A673 (cell line): ENCODE data around the gene OOSP1. TPM values are rescaled to one million over a fixed set of nuclear protein-coding genes. Genes with fewer than 3 reads are reported as not detected.

Experiments used
- BruUV-seq: library from RNA; stranded (reverse); fragments of 400-500 nt; replicated peaks from 2 replicates; lab custom pipeline; 2021; lab: Mats Ljungman, UMichigan
- CTCF ChIA-PET: fragments of 300-600 bp; sonication (Branson Sonifier 250); formaldehyde crosslinking; loops from one replicate; lab custom pipeline; 2022; ENCODE audit warnings: antibody characterized with exemption; lab: Charles Lee
- POLR2A ChIA-PET: fragments of 300-600 bp; sonication (Branson Sonifier 250); formaldehyde crosslinking; loops from one replicate; lab custom pipeline; 2022; ENCODE audit warnings: antibody characterized with exemption; ENCODE audit not compliant: low non-redundant PET; lab: Charles Lee
- DNase-seq: peaks from one replicate; pipeline ENCODE4 v3.0.0-alpha.2; 2015; ENCODE audit warnings: low spot score
- H3K27ac ChIP-seq: fragments of 200-600 bp; sonication (generic); 2 replicates; pipeline ENCODE4 v1.5.1; 2016; ENCODE audit warnings: mixed run types, low read depth, mild to moderate bottlenecking, mixed read lengths, antibody characterized with exemption, low read length; ENCODE audit not compliant: poor library complexity, severe bottlenecking
- H3K27me3 ChIP-seq: fragments of 200-600 bp; sonication (generic); replicated peaks from 2 replicates; pipeline ENCODE4 v1.6.1; 2017; ENCODE audit warnings: mixed run types, low read depth, mild to moderate bottlenecking, mixed read lengths, antibody characterized with exemption, low read length; ENCODE audit not compliant: insufficient read depth, poor library complexity
- H3K36me3 ChIP-seq: fragments of 200-600 bp; sonication (generic); 2 replicates; pipeline ENCODE4 v1.6.1; 2016; ENCODE audit warnings: mixed run types, mild to moderate bottlenecking, mixed read lengths, antibody characterized with exemption, low read length; ENCODE audit not compliant: insufficient read depth, poor library complexity, severe bottlenecking
- H3K4me1 ChIP-seq: fragments of 200-600 bp; sonication (generic); 2 replicates; pipeline ENCODE4 v1.6.1; 2017; ENCODE audit warnings: mixed run types, mild to moderate bottlenecking, mixed read lengths, antibody characterized with exemption, low read length; ENCODE audit not compliant: insufficient read depth, poor library complexity, severe bottlenecking
- H3K4me3 ChIP-seq: fragments of 200-600 bp; sonication (generic); 2 replicates; pipeline ENCODE4 v1.5.1; 2016; ENCODE audit warnings: low read depth, mixed run types, mild to moderate bottlenecking, mixed read lengths, low read length; ENCODE audit not compliant: poor library complexity, severe bottlenecking
- H3K9me3 ChIP-seq: fragments of 200-600 bp; sonication (generic); 2 replicates; pipeline ENCODE4 v1.6.1; 2016; ENCODE audit warnings: mixed run types, low read depth, mild to moderate bottlenecking, mixed read lengths, antibody characterized with exemption, low read length; ENCODE audit not compliant: poor library complexity, severe bottlenecking
- EZH2 ChIP-seq: fragments of 200-600 bp; sonication (generic); IDR thresholded peaks from 2 replicates; pipeline ENCODE4 v1.6.1; 2017; ENCODE audit warnings: borderline replicate concordance, low read depth, mild to moderate bottlenecking, mixed read lengths, antibody characterized with exemption, low read length; ENCODE audit not compliant: poor library complexity, severe bottlenecking
- intact Hi-C: fragments of 100-400 bp; cut with micrococcal nuclease; formaldehyde crosslinking; loops from one replicate; pipeline ENCODE4 v1.10.0; 2022; ENCODE audit not compliant: unreplicated experiment
- total RNA-seq: library from RNA; stranded (reverse); gene quantifications from 2 replicates; pipeline ENCODE4 v1.2.3, GENCODE V29; 2021
- TF ChIP-seq, protein P1 (sequence below): fragments of 300-800, 200-600 bp; sonication (generic); conservative IDR thresholded peaks from 2 replicates; pipeline ENCODE4 v1.5.1; 2017; ENCODE audit warnings: low read depth, mild to moderate bottlenecking, antibody characterized with exemption, low read length, moderate library complexity, mixed read lengths

OOSP1 gene
- total RNA-seq, 1 experiment from 2014 or later = not detected

DNA sequence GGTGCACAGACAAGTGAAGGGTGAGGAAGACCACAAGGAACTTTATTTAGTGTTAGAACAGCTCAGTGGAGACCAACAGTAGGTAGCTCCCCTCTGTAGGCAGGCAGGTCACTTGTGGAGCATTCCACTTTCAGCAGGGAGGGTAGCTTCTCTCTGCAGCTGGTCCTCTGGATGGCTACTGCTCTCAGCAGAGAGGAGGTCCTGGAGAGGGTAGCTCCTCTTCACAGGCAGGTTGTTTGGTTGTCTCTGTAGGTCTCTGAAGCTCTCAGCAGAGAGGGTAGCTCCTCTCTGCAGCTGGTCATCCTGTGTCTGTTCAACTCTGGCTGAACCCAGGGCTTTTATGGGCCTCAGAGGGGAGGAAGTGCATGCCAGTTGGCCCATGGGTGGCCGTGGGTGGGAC lies 6.5 kb upstream of the OOSP1 start:
- POLR2A ChIA-PET = no interaction called here
- no peak for DNase-seq
- CTCF ChIA-PET = no interaction called here
- intact Hi-C loops = no loop called here
- Histone ChIP-seq H3K9me3 (no peaks in the 10 kb centered on the region), H3K4me3 (no peak overlapping the region), H3K27me3 (peaks cover 18% of the 10 kb centered on the region), H3K4me1 (no peaks in the 10 kb centered on the region), H3K27ac (no peak overlapping the region), H3K36me3 (no peaks in the 10 kb centered on the region)
- TF ChIP-seq, protein P1, sequence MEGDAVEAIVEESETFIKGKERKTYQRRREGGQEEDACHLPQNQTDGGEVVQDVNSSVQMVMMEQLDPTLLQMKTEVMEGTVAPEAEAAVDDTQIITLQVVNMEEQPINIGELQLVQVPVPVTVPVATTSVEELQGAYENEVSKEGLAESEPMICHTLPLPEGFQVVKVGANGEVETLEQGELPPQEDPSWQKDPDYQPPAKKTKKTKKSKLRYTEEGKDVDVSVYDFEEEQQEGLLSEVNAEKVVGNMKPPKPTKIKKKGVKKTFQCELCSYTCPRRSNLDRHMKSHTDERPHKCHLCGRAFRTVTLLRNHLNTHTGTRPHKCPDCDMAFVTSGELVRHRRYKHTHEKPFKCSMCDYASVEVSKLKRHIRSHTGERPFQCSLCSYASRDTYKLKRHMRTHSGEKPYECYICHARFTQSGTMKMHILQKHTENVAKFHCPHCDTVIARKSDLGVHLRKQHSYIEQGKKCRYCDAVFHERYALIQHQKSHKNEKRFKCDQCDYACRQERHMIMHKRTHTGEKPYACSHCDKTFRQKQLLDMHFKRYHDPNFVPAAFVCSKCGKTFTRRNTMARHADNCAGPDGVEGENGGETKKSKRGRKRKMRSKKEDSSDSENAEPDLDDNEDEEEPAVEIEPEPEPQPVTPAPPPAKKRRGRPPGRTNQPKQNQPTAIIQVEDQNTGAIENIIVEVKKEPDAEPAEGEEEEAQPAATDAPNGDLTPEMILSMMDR = no peak
- no peak for TF ChIP-seq EZH2
- BruUV-seq = no TSS peak

DNA sequence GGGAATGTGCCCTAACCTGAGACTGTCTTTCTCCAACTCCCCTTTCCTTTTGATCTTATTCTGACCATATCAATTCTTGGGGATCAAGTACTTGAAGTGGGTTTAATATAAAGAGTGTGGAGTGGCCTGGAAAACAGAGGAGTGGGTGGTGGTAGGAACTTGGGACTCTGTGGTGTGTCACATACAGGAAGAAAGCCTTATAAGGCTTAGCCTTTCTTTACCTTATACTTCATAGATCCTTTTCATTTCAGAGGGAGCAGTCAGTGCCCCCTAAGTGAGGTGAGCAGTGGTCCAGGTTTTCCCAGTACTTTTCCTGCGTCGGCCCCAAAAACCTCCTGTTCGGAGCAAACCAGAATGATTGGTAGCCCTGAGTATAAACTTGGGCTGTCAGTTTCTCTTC lies 486 bp downstream of the OOSP1 start:
- Histone ChIP-seq H3K27ac (no peak overlapping the region), H3K27me3 (peaks cover 73% of the 10 kb centered on the region), H3K4me3 (no peak overlapping the region), H3K4me1 (no peaks in the 10 kb centered on the region), H3K36me3 (no peaks in the 10 kb centered on the region), H3K9me3 (no peaks in the 10 kb centered on the region)
- no peak for DNase-seq
- POLR2A ChIA-PET = no interaction called here
- TF ChIP-seq, protein P1 = no peak
- no peak for TF ChIP-seq EZH2
- no TSS peak for BruUV-seq
- intact Hi-C loops = no loop called here
- CTCF ChIA-PET = no interaction called here

DNA sequence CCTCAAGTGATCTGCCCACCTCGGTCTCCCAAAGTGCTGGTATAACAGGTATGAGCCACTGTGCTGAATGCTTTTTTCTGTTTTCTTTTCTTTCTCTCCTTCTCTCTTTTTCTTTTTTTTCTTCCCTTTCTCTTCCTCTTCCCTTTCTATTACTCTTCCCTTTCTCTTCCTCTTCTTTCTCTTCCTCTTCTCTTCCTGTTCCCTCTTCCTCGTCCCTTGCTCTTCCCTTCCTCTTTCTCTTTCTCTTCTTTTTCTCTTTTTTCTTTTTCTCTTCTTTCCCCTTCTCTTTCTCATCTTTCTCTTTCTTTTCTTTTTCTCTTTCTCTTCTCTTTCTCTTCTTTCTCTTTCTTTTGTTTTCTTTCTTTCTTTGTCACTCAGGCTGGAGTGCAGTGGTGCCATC lies 1.2 kb downstream of the OOSP1 start:
- Histone ChIP-seq H3K9me3 (no peaks in the 10 kb centered on the region), H3K4me1 (no peaks in the 10 kb centered on the region), H3K4me3 (no peak overlapping the region), H3K27ac (no peak overlapping the region), H3K36me3 (no peaks in the 10 kb centered on the region), H3K27me3 (peaks cover 74% of the 10 kb centered on the region)
- no peak for DNase-seq
- no TSS peak for BruUV-seq
- ChIA-PET CTCF (no interaction called here), POLR2A (no interaction called here)
- TF ChIP-seq, protein P1 = no peak
- TF ChIP-seq EZH2 = no peak
- intact Hi-C loops = no loop called here
